ENCODE measurements around the gene MYO1D. TPM values are rescaled to one million over a fixed set of nuclear protein-coding genes. Genes with fewer than 3 reads are reported as not detected.

MYO1D gene
- total RNA-seq, 1 donor from 2014 or later: 18.0 TPM

- H3K4me3 ChIP-seq (ENCODE audit: insufficient read depth, low read depth, low read length): no peak overlapping the region
- Mint-ChIP-seq H3K27ac (ENCODE audit: unreplicated experiment) (no peak overlapping the region), H3K4me1 (ENCODE audit: low read depth, unreplicated experiment) (no peaks in the 10 kb centered on the region), H3K36me3 (ENCODE audit: low read depth, unreplicated experiment) (peaks cover 7% of the 10 kb centered on the region), H3K9me3 (ENCODE audit: unreplicated experiment) (peaks cover 1% of the 10 kb centered on the region), H3K4me3 (ENCODE audit: unreplicated experiment) (no peak overlapping the region), H3K27me3 (ENCODE audit: low read depth, unreplicated experiment) (no peaks in the 10 kb centered on the region)
- H3K4me1 ChIP-seq (ENCODE audit: insufficient read depth, low read length): no peaks in the 10 kb centered on the region
- TF ChIP-seq EZH2 (IDR thresholded peaks at IDR 0.05; ENCODE audit: insufficient read depth, low read length) (no peak), CTCF (IDR thresholded peaks at IDR 0.05; ENCODE audit: insufficient read depth, low read depth, low read length) (no peak)
- H3K27ac ChIP-seq (ENCODE audit: low read depth, low read length): no peak overlapping the region
- H3K4me2 ChIP-seq (ENCODE audit: low read length): no peak overlapping the region
- H3K79me2 ChIP-seq (ENCODE audit: insufficient read depth, low read length): no peaks in the 10 kb centered on the region
- no peak for DNase-seq (ENCODE audit: low read depth)
- H3K9me3 ChIP-seq (ENCODE audit: insufficient read depth, low read depth, low read length): peaks cover 7% of the 10 kb centered on the region
- no peaks in the 10 kb centered on the region for H3K36me3 ChIP-seq (ENCODE audit: insufficient read depth, low read length)
- no peak for FAIRE-seq
- H4K20me1 ChIP-seq (ENCODE audit: insufficient read depth, low read length): no peaks in the 10 kb centered on the region
- no peak overlapping the region for H2AFZ ChIP-seq (ENCODE audit: low read depth, low read length)
- no peak overlapping the region for H3K9ac ChIP-seq (ENCODE audit: low read length)
- no peaks in the 10 kb centered on the region for H3K27me3 ChIP-seq (ENCODE audit: insufficient read depth, low read length)
Measured at GRCh38 chr17:32731556-32732295, 145.2 kb downstream of the MYO1D start.

GRCh38 chr17:32727681-32728080, 149.2 kb downstream of the MYO1D start:
- no peak overlapping the region for H3K9ac ChIP-seq (ENCODE audit: low read length)
- no peaks in the 10 kb centered on the region for H3K79me2 ChIP-seq (ENCODE audit: insufficient read depth, low read length)
- FAIRE-seq: no peak
- H3K27ac Mint-ChIP-seq (ENCODE audit: unreplicated experiment): no peak overlapping the region
- no peaks in the 10 kb centered on the region for H4K20me1 ChIP-seq (ENCODE audit: insufficient read depth, low read length)
- H3K4me2 ChIP-seq (ENCODE audit: low read length): no peak overlapping the region
- H3K27me3 Mint-ChIP-seq (ENCODE audit: low read depth, unreplicated experiment): no peaks in the 10 kb centered on the region
- peaks cover 6% of the 10 kb centered on the region for H3K9me3 Mint-ChIP-seq (ENCODE audit: unreplicated experiment)
- no peak for TF ChIP-seq CTCF (IDR thresholded peaks at IDR 0.05; ENCODE audit: insufficient read depth, low read depth, low read length)
- TF ChIP-seq EZH2 (IDR thresholded peaks at IDR 0.05; ENCODE audit: insufficient read depth, low read length): no peak
- H2AFZ ChIP-seq (ENCODE audit: low read depth, low read length): no peak overlapping the region
- H3K4me1 Mint-ChIP-seq (ENCODE audit: low read depth, unreplicated experiment): peaks cover 4% of the 10 kb centered on the region
- H3K27me3 ChIP-seq (ENCODE audit: insufficient read depth, low read length): no peaks in the 10 kb centered on the region
- H3K4me3 ChIP-seq (ENCODE audit: insufficient read depth, low read depth, low read length): no peak overlapping the region
- peaks cover 4% of the 10 kb centered on the region for H3K36me3 Mint-ChIP-seq (ENCODE audit: low read depth, unreplicated experiment)
- no peak overlapping the region for H3K4me3 Mint-ChIP-seq (ENCODE audit: unreplicated experiment)
- H3K4me1 ChIP-seq (ENCODE audit: insufficient read depth, low read length): no peaks in the 10 kb centered on the region
- no peaks in the 10 kb centered on the region for H3K36me3 ChIP-seq (ENCODE audit: insufficient read depth, low read length)
- no peak for DNase-seq (ENCODE audit: low read depth)
- H3K9me3 ChIP-seq (ENCODE audit: insufficient read depth, low read depth, low read length): peaks cover 4% of the 10 kb centered on the region
- no peak overlapping the region for H3K27ac ChIP-seq (ENCODE audit: low read depth, low read length)

- H3K27ac ChIP-seq (ENCODE audit: low read depth, low read length): no peak overlapping the region
- H3K4me3 Mint-ChIP-seq (ENCODE audit: unreplicated experiment): no peak overlapping the region
- no peaks in the 10 kb centered on the region for H3K79me2 ChIP-seq (ENCODE audit: insufficient read depth, low read length)
- peaks cover 4% of the 10 kb centered on the region for H3K4me1 Mint-ChIP-seq (ENCODE audit: low read depth, unreplicated experiment)
- DNase-seq (ENCODE audit: low read depth) (no peak), FAIRE-seq (no peak)
- H3K27me3 Mint-ChIP-seq (ENCODE audit: low read depth, unreplicated experiment): no peaks in the 10 kb centered on the region
- H2AFZ ChIP-seq (ENCODE audit: low read depth, low read length): no peak overlapping the region
- peaks cover 5% of the 10 kb centered on the region for H3K36me3 Mint-ChIP-seq (ENCODE audit: low read depth, unreplicated experiment)
- no peaks in the 10 kb centered on the region for H4K20me1 ChIP-seq (ENCODE audit: insufficient read depth, low read length)
- no peaks in the 10 kb centered on the region for H3K27me3 ChIP-seq (ENCODE audit: insufficient read depth, low read length)
- no peak overlapping the region for H3K9ac ChIP-seq (ENCODE audit: low read length)
- H3K27ac Mint-ChIP-seq (ENCODE audit: unreplicated experiment): no peak overlapping the region
- H3K9me3 ChIP-seq (ENCODE audit: insufficient read depth, low read depth, low read length): no peaks in the 10 kb centered on the region
- no peaks in the 10 kb centered on the region for H3K36me3 ChIP-seq (ENCODE audit: insufficient read depth, low read length)
- H3K4me1 ChIP-seq (ENCODE audit: insufficient read depth, low read length): no peaks in the 10 kb centered on the region
- H3K9me3 Mint-ChIP-seq (ENCODE audit: unreplicated experiment): peaks cover 4% of the 10 kb centered on the region
- TF ChIP-seq EZH2 (IDR thresholded peaks at IDR 0.05; ENCODE audit: insufficient read depth, low read length): no peak
- no peak for TF ChIP-seq CTCF (IDR thresholded peaks at IDR 0.05; ENCODE audit: insufficient read depth, low read depth, low read length)
- no peak overlapping the region for H3K4me3 ChIP-seq (ENCODE audit: insufficient read depth, low read depth, low read length)
- H3K4me2 ChIP-seq (ENCODE audit: low read length): no peak overlapping the region
Measured at GRCh38 chr17:32725697-32726096, 151.2 kb downstream of the MYO1D start.
